Measurements from ENCODE around the gene SPTBN5.

Gene SPTBN5

DNA sequence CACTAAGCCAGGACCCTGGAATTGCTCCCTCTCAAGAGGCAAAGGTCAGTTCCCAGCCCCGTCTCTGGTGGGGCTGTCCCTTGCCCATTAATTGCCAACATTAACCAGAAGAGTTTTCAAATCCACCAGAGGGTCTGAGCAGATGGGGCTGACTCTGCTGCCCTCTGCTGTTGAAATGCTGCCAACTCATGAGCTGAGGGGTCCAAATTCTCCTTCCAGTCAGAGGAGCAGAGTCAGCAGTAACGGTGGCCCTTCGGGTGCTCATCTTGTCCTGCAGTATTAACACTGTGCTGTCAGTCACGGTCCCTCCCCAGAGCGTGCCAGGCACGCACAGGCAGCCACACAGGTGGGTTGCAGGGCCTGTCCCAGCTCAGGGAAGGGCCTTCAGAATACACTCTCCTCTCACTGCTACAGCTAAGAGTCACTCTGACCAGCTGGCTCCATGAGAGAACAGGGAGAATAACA is 10.7 kb upstream of the SPTBN5 start:
- peak; percentile 50 for DNase-seq (ENCODE audit: low read depth in 1 of 2, low spot score in 1 of 2)

GRCh38 chr15:41903782-41904181 is 9.9 kb upstream of the SPTBN5 start:
- DNase-seq (ENCODE audit: low read depth in 1 of 2, low spot score in 1 of 2): no peak

- DNase-seq (ENCODE audit: low read depth in 1 of 2, low spot score in 1 of 2): no peak
These were observed 7.6 kb upstream of the SPTBN5 start for GRCh38 chr15:41901431-41901830.

GRCh38 chr15:41900526-41901380 is 6.9 kb upstream of the SPTBN5 start:
- DNase-seq (ENCODE audit: low read depth in 1 of 2, low spot score in 1 of 2): no peak

DNA sequence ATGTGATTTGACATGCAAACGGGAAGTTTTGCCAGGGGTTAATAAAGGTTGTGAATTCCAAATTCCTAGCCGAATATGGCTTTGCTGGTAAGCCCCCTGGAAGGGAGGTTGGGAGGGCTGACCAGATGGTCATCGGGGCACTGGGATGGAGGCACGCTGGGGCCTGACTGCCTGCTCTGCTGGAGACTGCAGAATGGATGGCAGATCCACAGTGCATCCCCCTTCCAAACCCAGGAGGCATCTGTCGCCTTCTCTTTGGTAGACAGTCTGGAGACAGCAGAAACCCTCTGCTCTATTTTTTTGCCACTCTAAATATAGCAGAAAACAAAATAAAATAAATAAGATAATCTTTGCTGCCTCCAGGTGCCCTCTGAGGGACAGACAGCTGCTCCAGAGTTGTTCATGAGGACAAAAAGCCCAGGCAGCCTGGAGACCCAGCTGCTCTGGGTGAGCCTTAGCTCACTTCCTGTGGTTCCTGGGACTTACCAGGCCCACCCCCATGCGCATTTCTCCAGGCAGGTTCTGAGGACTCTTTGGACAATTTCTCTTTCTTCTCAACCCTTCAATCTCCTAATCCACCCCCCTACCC is 6.1 kb upstream of the SPTBN5 start:
- DNase-seq (ENCODE audit: low read depth in 1 of 2, low spot score in 1 of 2): no peak

GRCh38 chr15:41897363-41897799 is 3.5 kb upstream of the SPTBN5 start:
- DNase-seq (ENCODE audit: low read depth in 1 of 2, low spot score in 1 of 2): no peak

DNA sequence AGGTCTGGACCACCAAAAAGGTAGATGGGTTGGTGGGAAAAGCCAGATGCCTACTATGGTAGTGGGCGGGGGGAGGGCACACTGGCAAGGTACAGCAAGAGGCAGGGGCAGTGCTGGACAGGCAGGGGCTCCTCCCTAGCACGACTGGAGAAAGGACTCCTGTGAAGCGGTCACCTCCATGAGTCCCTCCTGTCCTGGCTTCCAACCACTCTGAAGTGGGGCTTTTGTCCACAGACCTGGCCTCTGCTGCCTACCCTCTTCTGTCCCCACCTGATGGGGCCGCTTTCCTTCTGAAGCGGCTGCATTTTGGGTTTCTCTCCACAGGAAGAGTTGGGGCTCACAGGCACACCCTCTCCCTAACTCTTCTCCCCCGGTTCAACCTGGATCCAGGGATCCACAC is 2.7 kb upstream of the SPTBN5 start:
- DNase-seq (ENCODE audit: low read depth in 1 of 2, low spot score in 1 of 2): no peak

DNA sequence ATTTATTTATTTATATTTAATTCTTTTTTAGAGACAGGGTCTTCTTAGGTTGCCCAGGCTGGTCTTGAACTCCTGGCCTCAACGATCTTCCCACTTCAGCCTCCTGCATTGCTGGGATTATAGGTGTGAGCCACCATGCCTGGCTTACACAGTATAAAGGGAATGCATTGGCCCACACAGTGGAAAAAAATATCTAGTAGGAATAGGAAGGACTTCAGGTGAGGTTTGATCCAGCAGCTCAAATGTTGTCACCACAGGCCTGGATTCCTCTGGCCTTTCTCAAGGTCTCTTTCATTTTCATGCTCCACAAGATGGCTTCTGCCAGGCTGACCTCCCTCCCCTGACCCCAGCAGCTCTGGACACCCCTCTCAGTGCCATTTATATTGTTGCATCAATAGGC is 2.1 kb upstream of the SPTBN5 start:
- DNase-seq (ENCODE audit: low read depth in 1 of 2, low spot score in 1 of 2): no peak

DNA sequence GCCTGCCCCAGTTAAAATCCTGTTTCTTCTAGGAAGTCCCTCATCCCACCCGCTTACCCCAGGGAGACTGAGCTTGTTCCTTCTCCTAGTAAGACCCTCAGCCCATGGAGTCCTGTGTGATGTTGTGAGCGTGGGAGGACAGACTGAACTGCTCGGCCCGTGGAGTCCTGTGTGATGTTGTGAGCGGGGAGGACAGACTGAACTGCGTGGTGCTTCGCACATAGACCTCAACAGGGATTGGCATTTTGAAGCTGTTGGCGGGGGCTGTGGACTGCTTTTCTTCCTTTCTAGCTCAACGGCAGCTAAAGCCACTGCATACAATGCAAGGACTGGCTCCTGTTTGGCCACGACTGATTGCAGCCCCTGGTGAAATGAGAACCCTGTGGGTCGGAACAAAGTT is 1.6 kb upstream of the SPTBN5 start:
- DNase-seq (ENCODE audit: low read depth in 1 of 2, low spot score in 1 of 2): no peak

DNA sequence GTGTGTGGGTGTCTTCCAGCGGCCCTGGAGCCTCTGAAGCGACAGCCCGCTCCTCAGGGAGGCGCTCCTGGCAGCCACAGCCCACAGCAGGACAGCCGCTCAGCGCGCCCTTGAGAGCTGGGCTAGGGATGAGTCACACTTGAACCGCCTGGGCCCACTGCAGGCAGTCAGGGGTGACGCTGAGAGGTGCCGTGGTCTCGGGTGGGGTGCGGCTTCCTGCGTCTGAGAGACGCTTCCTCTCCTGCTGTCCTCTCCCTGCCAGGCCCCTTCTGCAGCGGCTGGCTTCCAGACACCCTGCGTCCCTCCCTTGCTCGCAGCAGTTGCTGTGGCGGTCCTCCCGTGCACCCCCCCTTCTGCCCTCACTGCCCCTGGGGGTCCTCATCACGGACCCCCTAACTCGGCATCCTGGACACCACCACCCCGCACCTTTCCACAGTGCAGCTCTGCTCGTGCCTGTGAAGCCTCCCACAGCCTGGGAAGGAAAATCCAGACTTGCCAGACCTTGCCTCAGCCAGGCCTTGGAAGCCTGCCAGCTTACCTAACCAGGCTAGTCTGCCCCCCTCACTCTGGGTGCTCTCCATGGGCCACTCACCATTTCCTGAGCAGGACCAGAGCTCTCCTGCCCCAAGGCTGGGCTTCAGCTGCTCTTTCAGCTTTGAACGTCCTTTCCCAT is 1.1 kb upstream of the SPTBN5 start:
- peak; percentile 49 to 79 for DNase-seq (ENCODE audit: low read depth in 1 of 2, low spot score in 1 of 2)

- no peak for DNase-seq (ENCODE audit: low read depth in 1 of 2, low spot score in 1 of 2)
These were observed 468 bp upstream of the SPTBN5 start for GRCh38 chr15:41894251-41894790.

GRCh38 chr15:41892621-41893421 is 1.0 kb downstream of the SPTBN5 start:
- no peak for DNase-seq (ENCODE audit: low read depth in 1 of 2, low spot score in 1 of 2)

GRCh38 chr15:41891946-41892345 is 1.9 kb downstream of the SPTBN5 start:
- no peak for DNase-seq (ENCODE audit: low read depth in 1 of 2, low spot score in 1 of 2)

DNA sequence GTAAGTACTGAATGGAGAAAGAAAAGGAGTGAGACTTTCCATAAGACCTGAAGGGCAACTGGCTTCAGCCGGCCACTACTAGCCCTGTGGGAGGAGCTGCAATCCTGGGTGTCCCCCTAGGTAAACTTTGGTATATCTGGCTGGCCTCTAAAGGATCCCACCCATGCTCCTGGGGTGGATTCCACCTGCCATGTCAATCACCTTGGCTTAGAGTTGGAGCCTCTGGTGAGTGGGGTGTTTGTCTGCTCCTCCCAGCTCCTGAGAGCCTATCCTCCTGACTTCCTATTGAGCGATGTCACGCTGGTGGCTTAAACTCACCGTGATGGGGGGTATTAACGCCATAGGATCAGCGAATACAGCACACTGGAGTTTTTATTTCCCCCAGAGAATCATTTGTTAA is 2.6 kb downstream of the SPTBN5 start:
- DNase-seq (ENCODE audit: low read depth in 1 of 2, low spot score in 1 of 2): no peak

DNA sequence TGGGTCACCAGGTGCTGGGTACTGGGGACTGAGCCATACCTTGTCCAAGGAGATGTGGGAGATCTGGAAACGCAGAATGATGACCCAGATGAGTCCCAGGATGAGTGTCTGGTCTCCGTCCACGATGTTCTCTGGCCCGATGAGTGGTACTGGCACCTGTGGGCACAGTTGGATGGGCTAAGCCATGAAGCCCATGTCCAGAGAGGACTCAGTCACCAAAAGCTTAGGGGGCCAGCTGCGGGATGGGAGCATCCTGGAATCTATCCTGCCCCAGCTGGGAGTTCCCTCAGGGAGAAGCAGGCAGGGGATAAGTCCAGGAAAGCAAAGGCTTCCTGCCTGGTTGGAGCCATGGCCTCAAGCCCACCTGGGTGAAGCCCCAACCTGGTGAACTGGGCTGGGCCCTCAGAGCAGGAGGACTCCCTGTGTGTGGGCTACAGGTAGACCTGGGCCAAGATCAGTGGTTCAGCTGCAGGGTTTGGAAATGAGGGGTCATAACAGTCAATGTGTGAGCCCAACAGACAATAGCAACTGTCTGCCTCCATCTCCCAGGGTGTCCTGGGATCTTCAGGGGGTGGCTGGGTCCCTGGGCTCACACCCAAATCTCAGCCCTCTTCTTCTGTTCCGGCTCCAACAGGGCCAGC is 3.7 kb downstream of the SPTBN5 start:
- DNase-seq (ENCODE audit: low read depth in 1 of 2, low spot score in 1 of 2): no peak

GRCh38 chr15:41888662-41889253 is 5.1 kb downstream of the SPTBN5 start:
- DNase-seq (ENCODE audit: low read depth in 1 of 2, low spot score in 1 of 2): no peak

DNA sequence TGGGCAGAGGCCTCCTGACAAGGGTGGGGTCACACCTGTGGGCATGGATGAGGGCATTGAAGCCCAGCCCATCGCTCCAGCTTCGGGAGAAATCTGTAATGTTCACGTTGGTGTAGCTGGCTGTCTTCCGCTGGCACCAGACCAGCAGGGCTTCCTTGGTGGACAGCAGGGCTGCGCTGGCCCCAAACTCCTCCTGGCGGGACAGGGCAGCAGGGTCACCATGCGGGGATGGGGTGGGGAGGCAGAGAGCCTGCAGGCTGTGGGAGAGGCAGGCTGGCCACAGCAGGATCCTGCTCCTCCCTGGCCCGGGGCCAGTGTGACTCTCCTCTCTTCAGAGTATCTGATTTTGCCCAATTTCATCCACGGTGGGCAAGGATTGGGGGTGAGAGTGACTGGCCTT is 6.0 kb downstream of the SPTBN5 start:
- no peak for DNase-seq (ENCODE audit: low read depth in 1 of 2, low spot score in 1 of 2)

- DNase-seq (ENCODE audit: low read depth in 1 of 2, low spot score in 1 of 2): no peak
These were observed 6.7 kb downstream of the SPTBN5 start for GRCh38 chr15:41887161-41887560.

DNA sequence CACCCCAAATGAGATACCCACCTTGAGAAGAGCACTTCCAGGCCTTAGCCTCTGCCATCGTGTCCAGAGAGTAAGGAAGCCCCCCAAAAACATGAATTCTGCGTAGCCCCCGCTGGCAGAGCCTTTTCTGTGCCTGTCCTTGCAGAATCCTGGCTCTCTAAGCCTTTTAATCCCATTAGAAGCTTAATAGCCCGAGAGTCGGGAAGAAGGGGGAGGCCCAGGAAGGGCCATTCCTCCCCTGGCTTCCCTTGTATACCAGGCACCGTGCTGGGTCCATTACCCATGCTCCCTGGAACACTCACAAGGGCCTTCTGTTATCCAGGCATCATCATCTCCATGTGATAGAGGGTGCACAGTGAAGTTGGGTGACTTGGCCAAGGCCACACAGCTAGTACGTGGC is 7.1 kb downstream of the SPTBN5 start:
- DNase-seq (ENCODE audit: low read depth in 1 of 2, low spot score in 1 of 2): no peak

DNA sequence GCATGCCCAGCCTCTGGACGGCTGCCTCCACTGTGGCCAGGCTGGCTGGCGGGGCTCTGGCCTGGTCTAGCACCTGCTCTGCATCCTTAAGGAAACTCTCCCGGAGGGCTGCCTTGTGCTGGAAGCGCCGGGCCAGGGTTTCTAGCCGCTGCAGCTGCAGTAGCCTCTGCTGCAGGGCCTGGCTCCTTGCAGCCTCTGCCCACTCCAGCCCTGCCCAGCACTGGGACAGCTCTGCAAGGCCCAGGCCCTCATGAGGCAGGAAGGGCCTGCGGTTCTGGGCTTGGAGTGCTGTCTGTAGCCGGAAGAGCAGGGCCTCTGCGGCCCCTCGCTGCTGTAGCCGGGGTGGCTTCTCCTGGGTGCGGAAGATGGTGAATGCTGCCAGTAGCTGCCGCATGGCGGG is 8.0 kb downstream of the SPTBN5 start:
- no peak for DNase-seq (ENCODE audit: low read depth in 1 of 2, low spot score in 1 of 2)

All from stimulated activated CD4-positive, alpha-beta T cell treated with anti-CD3 and anti-CD28 coated beads, Interleukin-15, amount 100 ng/mL, for 1 hour (primary cell).